Activated T-helper 2 cell treated with anti-CD3 and anti-CD28 coated beads, Interferon-gamma antibody, Interleukin-2, Interleukin-4, amounts not matched to agents 10 μg/mL and 5 μg/mL and 100 μg/mL, durations not matched to agents 14 hours and 24 hours and 36 hours (primary cell): Measurements from ENCODE around the gene C1QTNF7. TPM values are rescaled to one million over a fixed set of nuclear protein-coding genes. Genes with fewer than 3 reads are reported as not detected.

Experiments
- DNase-seq: peaks from one replicate; pipeline ENCODE4 v3.0.0; 2021; ENCODE audit warnings: low spot score
- H3K27ac Mint-ChIP-seq: one replicate; pipeline ENCODE4 v1.8.0; 2021; ENCODE audit warnings: mixed read lengths
- H3K27me3 Mint-ChIP-seq: one replicate; pipeline ENCODE4 v1.8.0; 2021; ENCODE audit warnings: low read depth, mixed read lengths
- H3K36me3 Mint-ChIP-seq: one replicate; pipeline ENCODE4 v1.8.0; 2021; ENCODE audit warnings: low read depth, mixed read lengths
- H3K4me1 Mint-ChIP-seq: one replicate; pipeline ENCODE4 v1.8.0; 2021; ENCODE audit warnings: low read depth, mixed read lengths
- H3K4me3 Mint-ChIP-seq: one replicate; pipeline ENCODE4 v1.8.0; 2021; ENCODE audit warnings: low read depth, mild to moderate bottlenecking, moderate library complexity, mixed read lengths
- H3K9me3 Mint-ChIP-seq: one replicate; pipeline ENCODE4 v1.8.0; 2021; ENCODE audit warnings: mixed read lengths
- intact Hi-C: fragments of 100-400 bp; cut with micrococcal nuclease; formaldehyde crosslinking; loops from one replicate; pipeline ENCODE4 v1.15.1; 2023
- total RNA-seq: library from RNA; stranded (reverse); gene quantifications from 2 replicates; pipeline ENCODE4 v1.2.3, GENCODE V29; 2022

Gene C1QTNF7, protein sequence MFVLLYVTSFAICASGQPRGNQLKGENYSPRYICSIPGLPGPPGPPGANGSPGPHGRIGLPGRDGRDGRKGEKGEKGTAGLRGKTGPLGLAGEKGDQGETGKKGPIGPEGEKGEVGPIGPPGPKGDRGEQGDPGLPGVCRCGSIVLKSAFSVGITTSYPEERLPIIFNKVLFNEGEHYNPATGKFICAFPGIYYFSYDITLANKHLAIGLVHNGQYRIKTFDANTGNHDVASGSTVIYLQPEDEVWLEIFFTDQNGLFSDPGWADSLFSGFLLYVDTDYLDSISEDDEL
- total RNA-seq = 0.11 TPM in 1 of 2 replicates, not detected in the other

GRCh38 chr4:15427701-15428100 lies at the start of gene C1QTNF7:
C1QTNF7 (plus strand) TSS chr4:15428033; CDS start chr4:15435744, 7,711 bp downstream.
- Mint-ChIP-seq H3K4me1 (peaks cover 32% of the 10 kb centered on the region), H3K36me3 (no peaks in the 10 kb centered on the region), H3K9me3 (no peaks in the 10 kb centered on the region), H3K27me3 (no peaks in the 10 kb centered on the region), H3K27ac (no peak within 1 kb of the TSS), H3K4me3 (no peak within 1 kb of the TSS)
- no peak for DNase-seq
- intact Hi-C loops = no loop called here

DNA sequence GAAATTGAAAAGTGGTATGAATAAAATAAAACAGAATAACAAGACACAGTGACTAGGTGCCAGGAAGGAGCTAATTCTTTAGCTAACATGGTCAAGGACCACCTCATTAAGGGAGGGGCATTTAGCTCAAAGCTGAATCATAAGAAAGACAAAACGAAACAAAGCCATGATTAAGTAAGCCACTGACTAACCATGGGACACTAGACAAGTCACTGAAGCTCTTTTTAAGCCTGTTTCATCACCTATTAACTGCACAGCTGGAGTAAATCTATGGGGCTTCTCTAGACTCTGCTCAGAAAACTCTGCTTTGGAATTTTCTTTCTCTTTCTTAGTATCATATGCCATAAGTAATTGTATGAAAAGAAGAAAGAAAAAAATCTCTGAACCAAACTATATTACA lies 49.8 kb upstream of the C1QTNF7 start:
- DNase-seq = no peak
- Mint-ChIP-seq H3K36me3 (no peaks in the 10 kb centered on the region), H3K4me1 (peaks cover 57% of the 10 kb centered on the region), H3K27ac (no peak overlapping the region), H3K9me3 (no peaks in the 10 kb centered on the region), H3K27me3 (peaks cover 4% of the 10 kb centered on the region), H3K4me3 (no peak overlapping the region)
- intact Hi-C loops = loop anchor here (5.0 to 10.0 kb wide), 2 partner anchors 146 to 523 kb away; no protein-coding TSS in a partner anchor

DNA sequence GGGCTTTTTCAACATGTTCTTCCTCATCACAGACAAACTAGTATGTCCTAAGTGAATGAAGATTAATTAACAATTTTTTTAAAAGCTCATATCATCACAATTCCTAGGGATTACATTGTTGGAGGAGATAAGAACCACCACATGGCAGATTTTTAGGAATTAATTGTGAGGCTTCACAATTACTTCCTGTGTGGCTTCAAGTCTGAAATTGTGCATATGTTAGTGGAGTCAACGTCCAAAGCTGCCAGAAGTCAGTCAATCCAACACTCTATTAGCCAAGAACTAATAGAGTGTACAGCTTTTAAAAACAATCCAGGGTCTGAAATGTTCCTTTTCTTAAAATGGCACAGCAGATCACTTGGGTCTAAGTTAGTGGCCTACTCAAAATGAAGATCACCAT lies 49.3 kb upstream of the C1QTNF7 start:
- no peak overlapping the region for H3K27ac Mint-ChIP-seq
- peaks cover 52% of the 10 kb centered on the region for H3K4me1 Mint-ChIP-seq
- H3K27me3 Mint-ChIP-seq = peaks cover 4% of the 10 kb centered on the region
- H3K36me3 Mint-ChIP-seq = no peaks in the 10 kb centered on the region
- H3K9me3 Mint-ChIP-seq = no peaks in the 10 kb centered on the region
- H3K4me3 Mint-ChIP-seq = no peak overlapping the region
- intact Hi-C loops = loop anchor here (5.0 to 10.0 kb wide), 2 partner anchors 146 to 524 kb away; no protein-coding TSS in a partner anchor
- DNase-seq = no peak

- no peak for DNase-seq
- Mint-ChIP-seq H3K9me3 (no peaks in the 10 kb centered on the region), H3K36me3 (no peaks in the 10 kb centered on the region), H3K27me3 (peaks cover 4% of the 10 kb centered on the region), H3K4me1 (peaks cover 26% of the 10 kb centered on the region), H3K4me3 (no peak overlapping the region), H3K27ac (no peak overlapping the region)
- intact Hi-C loops = no loop called here
These were observed 46.0 kb upstream of the C1QTNF7 start for GRCh38 chr4:15381806-15382338.

- intact Hi-C loops = no loop called here
- Mint-ChIP-seq H3K9me3 (no peaks in the 10 kb centered on the region), H3K36me3 (no peaks in the 10 kb centered on the region), H3K27me3 (peaks cover 4% of the 10 kb centered on the region), H3K27ac (no peak overlapping the region), H3K4me1 (peaks cover 17% of the 10 kb centered on the region), H3K4me3 (no peak overlapping the region)
- no peak for DNase-seq
These were observed 45.1 kb upstream of the C1QTNF7 start for GRCh38 chr4:15382669-15383273.

GRCh38 chr4:15385515-15385914 lies 42.3 kb upstream of the C1QTNF7 start:
- peaks cover 8% of the 10 kb centered on the region for H3K27me3 Mint-ChIP-seq
- DNase-seq = no peak
- no peaks in the 10 kb centered on the region for H3K9me3 Mint-ChIP-seq
- H3K36me3 Mint-ChIP-seq = no peaks in the 10 kb centered on the region
- H3K4me1 Mint-ChIP-seq = peaks cover 6% of the 10 kb centered on the region
- no peak overlapping the region for H3K4me3 Mint-ChIP-seq
- H3K27ac Mint-ChIP-seq = no peak overlapping the region
- intact Hi-C loops = no loop called here

DNA sequence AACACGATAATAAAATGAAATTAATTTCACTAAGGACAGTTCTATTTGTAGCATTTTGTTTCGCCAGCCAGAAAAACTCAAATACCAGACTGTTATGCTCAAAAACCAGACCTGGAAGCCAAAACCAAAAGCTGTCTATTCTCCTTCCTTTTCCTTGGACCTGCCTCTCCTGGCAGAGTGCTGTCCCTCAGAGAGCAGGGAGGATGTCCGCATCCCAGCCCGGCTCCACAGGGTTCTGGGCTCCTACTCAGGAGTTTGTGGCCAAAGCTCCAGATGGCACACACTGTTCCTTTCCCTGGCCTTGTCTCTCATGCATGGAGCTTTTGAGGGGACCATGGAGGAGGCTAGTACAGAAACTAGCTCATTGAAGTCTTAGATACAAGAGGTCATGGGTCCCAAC lies 41.9 kb upstream of the C1QTNF7 start:
- no peak for DNase-seq
- no peak overlapping the region for H3K4me3 Mint-ChIP-seq
- H3K36me3 Mint-ChIP-seq = no peaks in the 10 kb centered on the region
- no peaks in the 10 kb centered on the region for H3K9me3 Mint-ChIP-seq
- H3K27ac Mint-ChIP-seq = no peak overlapping the region
- peaks cover 6% of the 10 kb centered on the region for H3K4me1 Mint-ChIP-seq
- peaks cover 8% of the 10 kb centered on the region for H3K27me3 Mint-ChIP-seq
- intact Hi-C loops = no loop called here

DNA sequence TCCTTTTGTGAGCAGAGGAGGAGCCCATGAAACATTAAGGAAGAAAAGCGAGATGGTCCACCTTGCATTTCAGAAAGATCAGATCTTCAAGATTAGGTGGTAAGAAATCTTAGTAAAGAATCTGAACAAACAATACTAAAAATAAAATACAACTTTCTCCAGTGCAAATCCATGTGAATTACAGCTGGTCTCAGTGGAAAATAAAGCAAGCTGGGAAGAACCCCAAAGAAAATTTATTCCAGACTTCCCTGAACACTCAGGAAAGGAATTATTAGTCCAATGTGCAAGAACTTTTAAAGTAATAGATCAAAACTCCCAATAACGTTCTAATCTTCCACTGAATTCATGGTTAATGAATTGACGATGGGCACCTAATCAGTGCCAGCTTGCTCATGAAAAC lies 37.3 kb upstream of the C1QTNF7 start:
- peaks cover 5% of the 10 kb centered on the region for H3K27me3 Mint-ChIP-seq
- no peak overlapping the region for H3K27ac Mint-ChIP-seq
- intact Hi-C loops = no loop called here
- DNase-seq = no peak
- no peak overlapping the region for H3K4me3 Mint-ChIP-seq
- peaks cover 4% of the 10 kb centered on the region for H3K4me1 Mint-ChIP-seq
- no peaks in the 10 kb centered on the region for H3K9me3 Mint-ChIP-seq
- H3K36me3 Mint-ChIP-seq = no peaks in the 10 kb centered on the region

GRCh38 chr4:15392053-15392805 lies 35.6 kb upstream of the C1QTNF7 start:
- no peak overlapping the region for H3K27ac Mint-ChIP-seq
- H3K36me3 Mint-ChIP-seq = no peaks in the 10 kb centered on the region
- H3K27me3 Mint-ChIP-seq = peaks cover 5% of the 10 kb centered on the region
- no peaks in the 10 kb centered on the region for H3K9me3 Mint-ChIP-seq
- intact Hi-C loops = no loop called here
- H3K4me1 Mint-ChIP-seq = peaks cover 6% of the 10 kb centered on the region
- H3K4me3 Mint-ChIP-seq = no peak overlapping the region
- no peak for DNase-seq

DNA sequence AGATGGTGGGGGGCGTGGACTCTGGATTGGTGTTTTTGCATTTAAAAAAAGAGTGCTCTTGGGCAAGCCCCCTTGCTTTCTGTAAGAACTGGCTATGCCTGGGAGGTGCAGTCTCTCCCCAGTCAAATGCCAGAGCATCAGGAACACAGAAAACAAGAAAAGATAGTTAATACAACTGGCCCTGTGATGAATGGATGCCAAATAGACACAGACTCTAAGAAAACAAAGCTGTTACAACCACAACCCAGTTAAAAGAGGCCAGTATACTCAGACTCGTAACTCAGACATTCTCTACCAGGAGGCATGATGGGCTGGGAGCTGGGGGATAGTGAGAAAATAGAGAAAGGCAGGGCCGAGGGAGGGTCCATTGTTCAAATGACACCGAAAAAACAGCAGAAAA lies 32.5 kb upstream of the C1QTNF7 start:
- H3K36me3 Mint-ChIP-seq = no peaks in the 10 kb centered on the region

GRCh38 chr4:15396157-15396800 lies 31.6 kb upstream of the C1QTNF7 start:
- intact Hi-C loops = loop anchor here (1.0 to 2.0 kb wide), 3 partner anchors 61 to 165 kb away; no protein-coding TSS in a partner anchor
- Mint-ChIP-seq H3K27me3 (no peaks in the 10 kb centered on the region), H3K27ac (no peak overlapping the region), H3K9me3 (no peaks in the 10 kb centered on the region), H3K36me3 (no peaks in the 10 kb centered on the region), H3K4me1 (peaks cover 16% of the 10 kb centered on the region), H3K4me3 (no peak overlapping the region)
- DNase-seq = peak; percentile 46

More for the DNA sequence above, 32.5 kb upstream of the C1QTNF7 start:
- H3K27ac Mint-ChIP-seq = no peak overlapping the region
- H3K27me3 Mint-ChIP-seq = no peaks in the 10 kb centered on the region
- no peak overlapping the region for H3K4me3 Mint-ChIP-seq
- no peaks in the 10 kb centered on the region for H3K9me3 Mint-ChIP-seq
- DNase-seq = no peak
- H3K4me1 Mint-ChIP-seq = peaks cover 8% of the 10 kb centered on the region
- intact Hi-C loops = no loop called here

DNA sequence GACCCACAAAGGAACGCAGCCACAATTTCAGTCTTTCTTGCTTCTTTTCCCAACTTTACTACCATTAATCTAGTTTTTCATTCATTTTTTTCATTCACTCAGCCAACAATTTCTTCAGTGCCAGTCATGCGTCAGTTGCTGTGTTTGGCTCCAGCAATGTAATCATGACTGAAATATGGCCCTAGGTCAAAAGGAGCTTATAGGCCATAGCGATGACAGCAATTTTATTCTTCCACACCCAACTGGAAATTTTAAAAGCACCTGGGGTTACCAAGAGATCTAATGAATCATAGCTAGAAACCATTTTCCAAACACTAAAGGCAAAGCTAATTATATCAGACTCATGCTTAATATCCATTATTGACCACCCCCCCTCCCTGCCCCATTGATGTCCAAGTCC lies 29.8 kb upstream of the C1QTNF7 start:
- Mint-ChIP-seq H3K27ac (no peak overlapping the region), H3K4me3 (no peak overlapping the region)

More for the DNA sequence above, 29.8 kb upstream of the C1QTNF7 start:
- DNase-seq = no peak
- Mint-ChIP-seq H3K27me3 (peaks cover 1% of the 10 kb centered on the region), H3K4me1 (peaks cover 29% of the 10 kb centered on the region), H3K36me3 (no peaks in the 10 kb centered on the region), H3K9me3 (no peaks in the 10 kb centered on the region)
- intact Hi-C loops = no loop called here
